ENCODE measurements around the gene POLR2B.
"Not testable (repeated sequence)": the region's sequence is repeated elsewhere in the genome, so short reads cannot be mapped to it uniquely, and the experiment has no call there.

The POLR2B gene

DNA sequence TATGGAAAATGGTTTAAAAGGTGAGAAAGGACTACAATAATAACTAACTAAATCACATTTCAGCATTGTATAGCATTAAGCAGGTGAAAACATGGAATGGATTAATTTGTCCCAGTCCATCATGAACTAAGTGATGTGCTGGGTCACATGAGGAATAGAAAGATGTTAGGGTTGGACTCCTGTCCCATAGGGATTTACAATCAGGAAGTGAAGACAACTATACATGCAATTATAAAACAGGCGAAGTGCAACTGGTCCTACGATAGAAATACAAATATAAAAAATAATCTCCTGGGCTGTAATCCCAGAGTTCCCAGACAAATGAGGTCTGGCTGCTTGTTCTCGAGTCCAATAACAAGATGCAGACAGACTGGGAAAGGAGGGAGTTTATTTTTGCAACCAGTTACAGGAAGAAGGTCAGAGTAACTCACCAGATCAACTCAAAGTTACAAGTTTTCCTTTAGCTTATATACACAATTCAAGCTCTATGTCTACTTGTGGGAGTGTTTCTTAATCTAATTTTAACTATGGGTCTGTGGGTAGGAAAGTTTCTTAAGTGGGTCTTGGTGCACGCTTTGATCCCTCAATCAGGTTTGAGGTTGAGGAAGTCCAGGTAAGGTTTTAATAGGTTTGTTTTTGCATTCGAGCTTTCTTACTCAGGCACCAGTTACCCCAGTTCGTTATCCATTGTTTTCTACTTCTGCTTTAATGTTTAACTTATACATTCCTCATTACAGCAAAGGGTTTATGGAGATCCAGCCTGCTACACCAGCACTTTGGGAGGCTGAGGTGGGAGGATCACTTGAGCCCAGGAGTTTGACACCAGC, 81.4 kb downstream of the POLR2B start:
- DNase-seq: no peak

- not testable (repeated sequence) for DNase-seq
Measured at GRCh38 chr4:57060717-57061067, 82.0 kb downstream of the POLR2B start.

DNA sequence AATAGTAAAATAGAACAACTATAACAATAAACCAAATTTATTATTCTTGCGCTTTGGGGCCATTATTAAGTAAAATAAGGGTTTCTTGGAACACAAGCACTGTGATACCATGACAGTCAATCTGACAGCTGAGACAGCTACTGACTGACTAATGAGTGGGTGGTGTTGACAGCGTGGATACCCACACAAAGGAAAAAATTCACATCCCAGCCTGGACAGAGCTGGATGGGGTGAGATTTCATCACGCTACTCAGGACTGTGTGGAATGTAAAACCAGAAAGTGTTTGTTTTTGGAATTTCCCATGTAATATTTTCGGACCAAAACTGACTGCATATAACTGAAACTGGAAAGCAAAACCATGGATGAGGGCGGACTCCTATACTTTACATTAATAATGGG, 82.7 kb downstream of the POLR2B start:
- no peak for DNase-seq

DNA sequence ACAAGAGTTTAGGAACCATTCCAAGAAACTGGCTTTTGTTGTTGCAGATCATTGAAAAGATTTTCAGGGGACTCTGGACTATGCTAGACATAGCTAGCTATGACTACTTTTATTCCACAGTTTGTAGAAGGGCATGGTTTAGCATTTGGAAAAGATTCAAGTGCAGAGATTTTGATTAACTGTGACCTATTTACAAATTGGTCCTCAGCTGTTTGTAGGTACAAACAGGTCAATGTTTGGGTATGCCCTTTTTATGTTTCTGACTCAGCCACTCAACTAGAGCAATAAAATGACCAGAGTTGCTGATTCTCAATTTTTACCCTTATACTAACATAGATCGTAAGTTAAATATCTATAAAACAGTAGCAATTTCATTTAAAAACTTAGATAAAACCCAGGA, 84.8 kb downstream of the POLR2B start:
- no peak for DNase-seq

DNA sequence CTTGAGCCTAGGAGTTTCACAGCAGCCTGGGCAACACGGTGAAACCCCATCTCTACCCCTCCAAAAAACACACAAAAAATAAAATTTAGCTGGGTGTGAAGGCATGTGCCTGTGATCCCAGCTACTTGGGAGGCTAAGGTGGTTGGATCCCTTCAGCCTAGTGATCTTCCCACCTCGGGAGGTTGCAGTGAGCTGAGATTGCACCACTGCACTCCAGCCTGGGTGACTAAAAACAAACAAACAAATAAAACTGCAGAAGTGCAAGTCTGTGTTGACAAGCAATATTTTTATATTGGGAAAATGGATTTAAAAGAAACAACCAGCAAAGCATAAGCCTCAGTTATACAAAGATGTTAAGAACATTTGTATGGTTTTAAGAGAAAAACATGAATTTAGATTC, 85.4 kb downstream of the POLR2B start:
- no peak for DNase-seq

DNA sequence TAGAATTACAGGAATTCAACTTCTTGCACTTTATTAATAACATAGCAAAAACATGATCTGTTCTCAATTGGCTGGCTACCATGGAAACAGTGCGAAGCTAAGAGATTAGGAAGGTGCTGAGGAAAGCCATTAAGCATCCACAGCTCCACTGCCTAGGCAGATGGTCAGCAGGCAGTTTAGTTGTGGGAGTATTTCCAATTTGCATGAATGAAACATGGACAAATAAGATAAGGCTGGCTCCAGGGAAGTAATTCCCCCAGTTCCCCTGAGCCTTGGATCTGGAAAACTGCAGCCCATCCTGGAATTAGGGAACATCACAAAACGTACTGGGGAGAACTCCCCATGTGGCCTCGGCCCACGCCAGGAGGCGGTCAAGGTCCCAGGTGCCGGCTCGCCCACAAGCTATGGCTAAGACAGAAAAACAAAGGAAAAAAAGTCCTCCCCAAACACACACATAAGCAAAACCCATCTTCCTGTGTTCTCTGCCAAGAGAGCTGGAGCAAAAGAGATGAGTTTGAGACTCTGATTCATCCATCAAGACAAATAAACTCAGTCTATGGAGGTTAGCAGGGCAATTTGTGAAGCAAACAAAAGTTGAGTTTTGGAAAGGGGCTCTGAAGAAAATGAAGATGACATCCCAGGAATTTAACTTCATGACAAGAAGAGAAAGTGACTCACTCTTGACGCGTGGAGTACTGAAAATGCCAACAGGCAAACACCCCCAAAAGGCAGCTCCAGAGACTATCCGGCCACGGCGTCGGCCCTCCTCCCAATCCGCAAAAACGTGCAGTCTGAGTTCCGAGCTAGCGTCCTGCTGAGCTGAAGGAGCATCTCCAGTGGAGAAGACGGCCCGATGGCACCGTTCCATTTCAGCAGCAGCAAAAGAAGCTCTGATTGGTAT, 86.4 kb downstream of the POLR2B start:
- DNase-seq: no peak

DNA sequence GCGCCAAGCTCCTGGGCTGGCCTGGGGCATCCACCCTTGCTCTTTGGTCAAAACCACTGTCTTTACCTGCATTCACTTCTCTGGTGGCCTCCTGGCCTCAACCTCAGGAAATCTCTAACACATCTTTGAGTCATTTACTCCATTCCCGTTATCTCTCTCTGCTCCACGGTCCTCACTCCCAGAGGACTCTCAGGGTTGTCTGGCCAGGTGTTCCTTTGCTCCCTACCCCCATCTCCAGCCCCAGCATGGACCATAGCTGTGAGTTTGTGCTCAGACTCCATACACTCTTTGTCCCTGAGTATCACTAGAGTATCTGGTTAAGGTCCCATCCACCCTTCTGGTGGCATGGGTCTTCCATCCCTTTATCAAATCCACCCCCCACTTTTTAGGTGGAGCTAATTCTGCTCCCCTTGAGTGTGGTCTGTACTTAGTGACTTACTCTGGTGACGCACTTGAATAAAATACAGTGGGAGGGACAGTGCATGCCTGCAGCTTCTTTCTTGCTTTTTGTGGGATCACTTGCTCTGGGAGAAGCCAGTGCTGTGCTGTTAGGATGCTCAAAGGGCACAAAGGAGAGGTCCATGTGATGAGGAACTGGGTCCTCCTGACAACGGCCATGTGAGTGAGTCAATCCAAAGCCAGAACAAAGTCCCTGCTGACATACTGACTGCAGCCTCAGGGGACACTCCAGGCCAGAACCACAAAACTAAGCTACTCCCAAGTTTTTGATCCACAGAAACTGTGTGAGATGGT, 87.2 kb downstream of the POLR2B start:
- no peak for DNase-seq

DNA sequence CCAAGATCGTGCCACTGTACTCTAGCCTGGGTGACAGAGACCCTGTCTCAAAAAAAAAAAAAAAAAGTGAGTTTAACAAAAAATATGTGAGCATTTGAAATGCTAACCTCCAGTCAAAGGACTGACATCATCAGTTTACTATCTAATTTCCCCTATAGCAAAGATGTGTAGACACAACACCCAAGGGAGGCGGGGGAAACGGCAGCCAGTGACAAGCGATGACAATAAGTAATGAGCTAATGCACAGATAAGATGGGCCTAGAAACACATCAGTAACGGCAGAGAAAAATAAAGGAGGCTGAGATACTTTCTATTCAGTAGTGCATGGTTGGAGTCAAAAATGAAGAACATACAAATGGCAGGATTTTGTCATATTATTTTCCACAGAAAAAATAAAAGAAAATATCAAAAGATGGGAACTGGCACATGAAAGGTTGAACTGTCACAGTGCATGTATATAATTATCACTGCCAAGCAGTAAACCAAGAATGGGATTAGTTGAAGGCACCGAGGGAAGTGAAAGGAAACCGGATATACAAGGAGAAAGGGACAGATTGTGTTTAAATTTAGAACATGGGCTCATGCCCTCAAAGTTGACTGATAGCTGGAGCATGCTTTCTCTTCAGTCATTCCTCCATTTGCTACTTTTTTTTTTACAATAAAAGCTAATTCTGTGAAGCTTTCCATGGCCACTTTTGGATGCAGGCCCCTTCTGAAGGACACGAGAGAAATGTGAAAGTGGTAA, 89.7 kb downstream of the POLR2B start:
- DNase-seq: no peak

GRCh38 chr4:57070461-57070860, 91.8 kb downstream of the POLR2B start:
- DNase-seq: no peak

GRCh38 chr4:57071326-57071725, 92.6 kb downstream of the POLR2B start:
- no peak for DNase-seq

GRCh38 chr4:57073559-57073958, 94.9 kb downstream of the POLR2B start:
- no peak for DNase-seq

DNA sequence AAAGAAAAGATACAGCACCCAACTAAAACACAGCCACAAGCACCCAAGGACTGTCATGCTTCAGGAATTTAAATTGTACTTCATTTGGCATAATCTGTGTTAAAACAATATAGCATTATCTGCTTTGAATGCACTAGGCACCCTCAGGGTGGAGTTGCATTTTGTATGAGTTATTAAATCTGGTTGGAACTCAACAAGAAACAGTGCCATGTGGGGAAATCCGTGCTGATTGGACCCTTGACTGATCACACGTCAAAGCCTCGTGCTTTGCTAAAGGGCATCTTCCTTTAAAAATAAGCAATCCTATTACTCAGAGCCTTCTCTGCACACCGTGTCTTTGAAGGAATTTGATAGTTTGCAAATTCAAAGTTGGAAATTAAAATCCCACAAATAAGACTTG, 96.0 kb downstream of the POLR2B start:
- no peak for DNase-seq

DNA sequence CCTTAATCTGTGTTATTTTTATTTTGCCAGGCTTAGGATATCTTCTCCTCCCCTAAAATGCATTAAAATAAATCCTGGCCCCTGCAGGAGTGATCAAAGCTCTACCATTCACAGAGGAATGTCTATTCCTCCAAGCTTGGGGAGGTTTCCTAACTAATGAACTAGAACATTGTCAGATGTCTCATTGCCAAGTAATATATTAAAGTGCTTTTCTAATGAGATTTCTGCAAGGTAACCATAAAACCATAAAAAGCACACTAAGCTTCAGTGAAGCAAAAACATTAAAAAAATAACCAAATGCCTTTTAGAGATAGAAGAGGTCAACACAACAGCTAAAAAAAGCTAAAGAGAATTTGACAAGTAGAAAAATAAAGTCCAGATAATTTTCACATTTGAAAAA, 96.7 kb downstream of the POLR2B start:
- no peak for DNase-seq

DNA sequence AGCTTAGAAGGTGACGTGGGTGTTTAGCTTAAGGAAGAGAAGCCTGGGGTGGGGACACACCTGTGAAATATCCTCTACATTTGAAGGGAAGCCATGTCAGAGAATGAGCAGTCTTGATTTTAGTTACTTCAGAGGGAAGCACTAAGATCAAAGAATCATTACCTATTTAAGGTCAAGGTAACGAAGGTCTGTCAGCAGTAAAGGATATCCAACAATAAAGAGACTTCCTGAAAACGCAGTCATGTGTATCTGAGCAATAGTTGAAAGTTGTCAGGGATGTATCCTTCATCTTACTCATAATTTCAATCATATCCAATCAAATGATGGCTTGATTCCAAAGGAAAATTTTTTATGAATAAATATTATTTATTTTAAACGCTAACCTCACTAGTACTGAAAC, 98.0 kb downstream of the POLR2B start:
- DNase-seq: no peak

DNA sequence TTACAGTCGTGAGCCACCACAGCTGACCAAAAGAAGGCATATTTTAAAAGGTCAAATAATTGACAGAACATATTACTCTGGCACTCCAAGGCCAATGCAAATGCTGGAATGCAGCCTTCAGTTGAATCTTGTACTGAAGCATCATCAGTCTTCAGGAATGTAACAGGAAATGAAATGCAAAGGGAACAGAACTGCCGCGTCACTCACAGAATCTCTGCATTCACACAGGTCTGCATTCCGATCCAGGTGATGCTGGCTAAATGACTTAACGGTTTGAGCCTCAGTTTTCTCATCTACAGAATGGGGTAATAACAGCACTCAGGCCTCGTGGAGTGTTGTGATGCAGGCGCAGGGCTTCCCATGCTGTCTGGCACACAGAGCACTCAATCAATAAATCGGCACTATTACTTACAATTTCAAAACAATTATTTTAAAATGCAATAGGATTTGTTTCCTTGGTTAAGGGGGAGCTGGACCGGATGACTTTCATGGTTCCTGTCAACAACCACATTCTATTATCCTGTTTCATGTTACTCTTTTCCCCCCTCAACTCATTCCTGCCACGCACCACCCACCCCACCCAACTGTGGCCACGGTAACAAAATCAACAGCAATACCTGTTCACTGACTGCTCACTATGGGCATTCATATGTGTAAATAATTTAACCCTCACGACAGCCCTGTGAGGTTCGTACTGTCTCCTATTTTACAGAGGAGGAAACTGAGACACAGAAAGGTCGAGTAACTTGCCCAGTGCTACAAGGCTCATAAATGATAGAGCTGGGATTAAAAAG, 99.1 kb downstream of the POLR2B start:
- DNase-seq: no peak

- DNase-seq: no peak
Measured at GRCh38 chr4:57078685-57079521, 100.2 kb downstream of the POLR2B start.

Data from activated CD4-positive, CD25-positive, alpha-beta regulatory T cell treated with anti-CD3 and anti-CD28 coated beads, Interleukin-2, amount 50 U/mL, for 72 hours (primary cell).